SK-N-SH (cell line): ENCODE data around the gene CDCP2. TPM values are rescaled to one million over a fixed set of nuclear protein-coding genes. Genes with fewer than 3 reads are reported as not detected.

ENCODE experiments used
- CTCF ChIA-PET: fragments of 300-600, 350-600 bp; formaldehyde crosslinking; extraction: SDS; loops from one replicate; lab custom pipeline; 2021; lab: Yijun Ruan, JAX
- POLR2A ChIA-PET: fragments of 350-600 bp; sonication (Branson Sonifier 250); formaldehyde crosslinking; extraction: SDS; loops from one replicate; lab custom pipeline; 2020; ENCODE audit warnings: antibody characterized with exemption, inconsistent platforms; lab: Yijun Ruan, JAX
- DNase-seq: peaks from one replicate; pipeline ENCODE4 v3.0.0; 2012
- H2AFZ ChIP-seq: fragments of 200-600 bp; sonication (generic); 2 replicates; pipeline ENCODE4 v1.8.1; 2016; ENCODE audit warnings: antibody characterized with exemption, mild to moderate bottlenecking, low read depth
- H3F3A ChIP-seq: fragments of 200-600 bp; sonication (generic); replicated peaks from 2 replicates; pipeline ENCODE3; 2016; ENCODE audit warnings: antibody characterized with exemption, mild to moderate bottlenecking; ENCODE audit not compliant: insufficient read depth
- H3K27ac ChIP-seq, 2 experiments: fragments of 200-500 bp in 1 of 2; fragments of 200-600 bp in 1 of 2; sonication (Bioruptor generic) in 1 of 2; sonication (generic), shearing (Covaris generic) in 1 of 2; 2 replicates each; pipeline versions ENCODE4 v1.5.1 to v1.6.1; 2014 to 2016; ENCODE audit warnings: low read depth in 2 of 2, inconsistent platforms in 1 of 2, low read length in 1 of 2, mild to moderate bottlenecking in 1 of 2, mixed read lengths in 1 of 2
- H3K27me3 ChIP-seq: fragments of 200-600 bp; sonication (generic), shearing (Covaris generic); 2 replicates; pipeline ENCODE4 v1.6.1; 2016; ENCODE audit warnings: mixed run types; ENCODE audit not compliant: insufficient read depth
- H3K36me3 ChIP-seq, 2 experiments: fragments of 200-500 bp in 1 of 2; fragments of 200-600 bp in 1 of 2; sonication (Bioruptor generic) in 1 of 2; sonication (generic) in 1 of 2; replicated peaks in 1 of 2; 2 replicates each; pipeline versions ENCODE3 to v1.5.1; 2014 to 2016; ENCODE audit warnings: low read length in 1 of 2, mild to moderate bottlenecking in 1 of 2; ENCODE audit not compliant: insufficient read depth in 2 of 2, control insufficient read depth in 1 of 2
- H3K4me1 ChIP-seq, 2 experiments: fragments of 200-500 bp in 1 of 2; fragments of 200-600 bp in 1 of 2; sonication (Bioruptor generic) in 1 of 2; sonication (generic), shearing (Covaris generic) in 1 of 2; 2 replicates each; pipeline versions ENCODE4 v1.5.1 to v1.6.1; 2014 to 2016; ENCODE audit warnings: low read depth in 1 of 2, low read length in 1 of 2, mixed run types in 1 of 2; ENCODE audit not compliant: insufficient read depth in 2 of 2, control insufficient read depth in 1 of 2
- H3K4me2 ChIP-seq: fragments of 200-600 bp; sonication (generic), shearing (Covaris generic); 2 replicates; pipeline ENCODE4 v1.6.1; 2017; ENCODE audit warnings: mixed run types
- H3K4me3 ChIP-seq, 2 experiments: fragments of 200-500 bp in 1 of 2; fragments of 200-600 bp in 1 of 2; sonication (Bioruptor generic) in 1 of 2; sonication (generic), shearing (Covaris generic) in 1 of 2; 2 replicates each; pipeline versions ENCODE4 v1.5.1 to v1.8.1; 2014 to 2016; ENCODE audit warnings: low read depth in 2 of 2, inconsistent platforms in 1 of 2, low read length in 1 of 2, mild to moderate bottlenecking in 1 of 2, mixed read lengths in 1 of 2, moderate library complexity in 1 of 2
- H3K79me2 ChIP-seq: fragments of 200-600 bp; sonication (generic); 2 replicates; pipeline ENCODE4 v1.8.1; 2017; ENCODE audit warnings: mild to moderate bottlenecking; ENCODE audit not compliant: insufficient read depth
- H3K9ac ChIP-seq: fragments of 200-600 bp; sonication (generic); 2 replicates; pipeline ENCODE4 v1.6.1; 2017; ENCODE audit warnings: mixed run types
- H3K9me2 ChIP-seq: fragments of 200-600 bp; sonication (generic); 2 replicates; pipeline ENCODE4 v1.6.1; 2017; ENCODE audit warnings: mixed run types
- H3K9me3 ChIP-seq: fragments of 200-600 bp; sonication (generic); 2 replicates; pipeline ENCODE4 v1.6.1; 2017; ENCODE audit warnings: mixed run types, mild to moderate bottlenecking, moderate library complexity
- H4K20me1 ChIP-seq: fragments of 200-600 bp; sonication (generic); 2 replicates; pipeline ENCODE4 v1.6.1; 2017; ENCODE audit warnings: mild to moderate bottlenecking, mixed run types; ENCODE audit not compliant: insufficient read depth
- CHD2 ChIP-seq: fragments of 150-350 bp; IDR thresholded peaks from 2 replicates; pipeline ENCODE4 v1.6.1; 2018; ENCODE audit warnings: low read length; ENCODE audit not compliant: partially characterized antibody
- ELF1 ChIP-seq: IDR thresholded peaks from 2 replicates; pipeline ENCODE4 v1.4.0; 2012
- EP300 ChIP-seq, 2 experiments: IDR thresholded peaks; 2 replicates each; pipeline versions ENCODE4 v1.4.0 to v1.6.1; 2012; ENCODE audit warnings: borderline replicate concordance in 1 of 2, low read depth in 1 of 2, low read length in 1 of 2
- FOXJ3 ChIP-seq: sonication (generic); formaldehyde crosslinking; IDR thresholded peaks from 2 replicates; pipeline ENCODE4 v1.5.1; 2020; ENCODE audit warnings: mild to moderate bottlenecking, missing genetic modification reagents
- NFIC ChIP-seq: IDR thresholded peaks from 2 replicates; pipeline ENCODE4 v1.4.0; 2012; ENCODE audit warnings: borderline replicate concordance
- NRF1 ChIP-seq: IDR thresholded peaks from 2 replicates; pipeline ENCODE4 v1.6.1; 2012; ENCODE audit warnings: low read depth, mild to moderate bottlenecking, low read length
- RAD21 ChIP-seq: IDR thresholded peaks from 2 replicates; pipeline ENCODE4 v1.6.1; 2012; ENCODE audit warnings: mild to moderate bottlenecking, low read length
- RFX5 ChIP-seq: IDR thresholded peaks from 2 replicates; pipeline ENCODE4 v1.6.1; 2012; ENCODE audit warnings: mild to moderate bottlenecking, improper control_type of control experiment, low read length
- RXRA ChIP-seq: IDR thresholded peaks from 2 replicates; pipeline ENCODE4 v1.4.0; 2012; ENCODE audit warnings: low read depth, mild to moderate bottlenecking, borderline replicate concordance
- TAF1 ChIP-seq: IDR thresholded peaks from 2 replicates; pipeline ENCODE4 v1.6.1; 2012; ENCODE audit warnings: low read depth, mild to moderate bottlenecking, low read length, moderate library complexity, borderline replicate concordance
- TEAD4 ChIP-seq: IDR thresholded peaks from 2 replicates; pipeline ENCODE4 v1.4.0; 2012; ENCODE audit warnings: mild to moderate bottlenecking, borderline replicate concordance; ENCODE audit not compliant: insufficient read depth
- YY1 ChIP-seq: IDR thresholded peaks from 2 replicates; pipeline ENCODE4 v1.4.0; 2012; ENCODE audit warnings: low read depth, mild to moderate bottlenecking
- ZBTB33 ChIP-seq: IDR thresholded peaks from 2 replicates; pipeline ENCODE4 v1.4.0; 2012; ENCODE audit warnings: low read depth, borderline replicate concordance
- WGBS: methylation state at CpG from one replicate; pipeline ENCODE4 v1.1.6; 2017; ENCODE audit warnings: low lambda C conversion rate; 5-methylcytosine and 5-hydroxymethylcytosine counted together
- polyA plus RNA-seq, 3 experiments: library from polyadenylated mRNA; depleted of rRNA; stranded (reverse); fragments of >200 nt; gene quantifications; 2 replicates each; pipeline ENCODE4 v1.2.3, GENCODE V29; 2012
- TF ChIP-seq, protein P1 (sequence below): fragments of 150-350 bp; IDR thresholded peaks from 2 replicates; pipeline ENCODE4 v1.6.1; 2017; ENCODE audit warnings: antibody characterized with exemption, low read length, low read depth, borderline replicate concordance
- TF ChIP-seq, protein P2 (sequence below): fragments of 200-600 bp; sonication (generic); IDR thresholded peaks from 2 replicates; pipeline ENCODE4 v1.6.1; 2017; ENCODE audit warnings: antibody characterized with exemption, mild to moderate bottlenecking, moderate library complexity
- TF ChIP-seq, protein P3 (sequence below): IDR thresholded peaks from 2 replicates; pipeline ENCODE4 v1.6.1; 2012; ENCODE audit warnings: mild to moderate bottlenecking, low read depth, low read length, moderate library complexity
- TF ChIP-seq, protein P4 (sequence below): IDR thresholded peaks from 2 replicates; pipeline ENCODE4 v1.4.0; 2012; ENCODE audit warnings: low read depth, borderline replicate concordance

The CDCP2 gene
- polyA plus RNA-seq, 1 of the 3 experiments (the other 2 are of a cell fraction) = not detected

- no peak for TF ChIP-seq EP300 (IDR thresholded peaks at IDR 0.05; ENCODE audit: borderline replicate concordance in 1 of 2, low read depth in 1 of 2, low read length in 1 of 2)
- no peak for TF ChIP-seq TAF1
These were observed 53.7 kb downstream of the CDCP2 start (continued) for GRCh38 chr1:54099061-54099610.

- TF ChIP-seq RFX5 = no peak
- TF ChIP-seq RXRA = no peak
- no peak for TF ChIP-seq FOXJ3 (CRISPR knock-in tag)
- no peak for TF ChIP-seq ELF1
- TF ChIP-seq YY1 = no peak
- TF ChIP-seq, protein P1, sequence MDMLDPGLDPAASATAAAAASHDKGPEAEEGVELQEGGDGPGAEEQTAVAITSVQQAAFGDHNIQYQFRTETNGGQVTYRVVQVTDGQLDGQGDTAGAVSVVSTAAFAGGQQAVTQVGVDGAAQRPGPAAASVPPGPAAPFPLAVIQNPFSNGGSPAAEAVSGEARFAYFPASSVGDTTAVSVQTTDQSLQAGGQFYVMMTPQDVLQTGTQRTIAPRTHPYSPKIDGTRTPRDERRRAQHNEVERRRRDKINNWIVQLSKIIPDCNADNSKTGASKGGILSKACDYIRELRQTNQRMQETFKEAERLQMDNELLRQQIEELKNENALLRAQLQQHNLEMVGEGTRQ = no peak
- no peak for TF ChIP-seq NRF1
- no peak for TF ChIP-seq CHD2
- TF ChIP-seq RAD21 = no peak
- TF ChIP-seq, protein P2, sequence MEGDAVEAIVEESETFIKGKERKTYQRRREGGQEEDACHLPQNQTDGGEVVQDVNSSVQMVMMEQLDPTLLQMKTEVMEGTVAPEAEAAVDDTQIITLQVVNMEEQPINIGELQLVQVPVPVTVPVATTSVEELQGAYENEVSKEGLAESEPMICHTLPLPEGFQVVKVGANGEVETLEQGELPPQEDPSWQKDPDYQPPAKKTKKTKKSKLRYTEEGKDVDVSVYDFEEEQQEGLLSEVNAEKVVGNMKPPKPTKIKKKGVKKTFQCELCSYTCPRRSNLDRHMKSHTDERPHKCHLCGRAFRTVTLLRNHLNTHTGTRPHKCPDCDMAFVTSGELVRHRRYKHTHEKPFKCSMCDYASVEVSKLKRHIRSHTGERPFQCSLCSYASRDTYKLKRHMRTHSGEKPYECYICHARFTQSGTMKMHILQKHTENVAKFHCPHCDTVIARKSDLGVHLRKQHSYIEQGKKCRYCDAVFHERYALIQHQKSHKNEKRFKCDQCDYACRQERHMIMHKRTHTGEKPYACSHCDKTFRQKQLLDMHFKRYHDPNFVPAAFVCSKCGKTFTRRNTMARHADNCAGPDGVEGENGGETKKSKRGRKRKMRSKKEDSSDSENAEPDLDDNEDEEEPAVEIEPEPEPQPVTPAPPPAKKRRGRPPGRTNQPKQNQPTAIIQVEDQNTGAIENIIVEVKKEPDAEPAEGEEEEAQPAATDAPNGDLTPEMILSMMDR = no peak
- TF ChIP-seq, protein P3, sequence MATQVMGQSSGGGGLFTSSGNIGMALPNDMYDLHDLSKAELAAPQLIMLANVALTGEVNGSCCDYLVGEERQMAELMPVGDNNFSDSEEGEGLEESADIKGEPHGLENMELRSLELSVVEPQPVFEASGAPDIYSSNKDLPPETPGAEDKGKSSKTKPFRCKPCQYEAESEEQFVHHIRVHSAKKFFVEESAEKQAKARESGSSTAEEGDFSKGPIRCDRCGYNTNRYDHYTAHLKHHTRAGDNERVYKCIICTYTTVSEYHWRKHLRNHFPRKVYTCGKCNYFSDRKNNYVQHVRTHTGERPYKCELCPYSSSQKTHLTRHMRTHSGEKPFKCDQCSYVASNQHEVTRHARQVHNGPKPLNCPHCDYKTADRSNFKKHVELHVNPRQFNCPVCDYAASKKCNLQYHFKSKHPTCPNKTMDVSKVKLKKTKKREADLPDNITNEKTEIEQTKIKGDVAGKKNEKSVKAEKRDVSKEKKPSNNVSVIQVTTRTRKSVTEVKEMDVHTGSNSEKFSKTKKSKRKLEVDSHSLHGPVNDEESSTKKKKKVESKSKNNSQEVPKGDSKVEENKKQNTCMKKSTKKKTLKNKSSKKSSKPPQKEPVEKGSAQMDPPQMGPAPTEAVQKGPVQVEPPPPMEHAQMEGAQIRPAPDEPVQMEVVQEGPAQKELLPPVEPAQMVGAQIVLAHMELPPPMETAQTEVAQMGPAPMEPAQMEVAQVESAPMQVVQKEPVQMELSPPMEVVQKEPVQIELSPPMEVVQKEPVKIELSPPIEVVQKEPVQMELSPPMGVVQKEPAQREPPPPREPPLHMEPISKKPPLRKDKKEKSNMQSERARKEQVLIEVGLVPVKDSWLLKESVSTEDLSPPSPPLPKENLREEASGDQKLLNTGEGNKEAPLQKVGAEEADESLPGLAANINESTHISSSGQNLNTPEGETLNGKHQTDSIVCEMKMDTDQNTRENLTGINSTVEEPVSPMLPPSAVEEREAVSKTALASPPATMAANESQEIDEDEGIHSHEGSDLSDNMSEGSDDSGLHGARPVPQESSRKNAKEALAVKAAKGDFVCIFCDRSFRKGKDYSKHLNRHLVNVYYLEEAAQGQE = no peak
- TF ChIP-seq NFIC = no peak
- no peak for TF ChIP-seq ZBTB33
- no peak for TF ChIP-seq EP300 (IDR thresholded peaks at IDR 0.05; ENCODE audit: borderline replicate concordance in 1 of 2, low read depth in 1 of 2, low read length in 1 of 2)
- TF ChIP-seq TEAD4 = no peak
- TF ChIP-seq, protein P4, sequence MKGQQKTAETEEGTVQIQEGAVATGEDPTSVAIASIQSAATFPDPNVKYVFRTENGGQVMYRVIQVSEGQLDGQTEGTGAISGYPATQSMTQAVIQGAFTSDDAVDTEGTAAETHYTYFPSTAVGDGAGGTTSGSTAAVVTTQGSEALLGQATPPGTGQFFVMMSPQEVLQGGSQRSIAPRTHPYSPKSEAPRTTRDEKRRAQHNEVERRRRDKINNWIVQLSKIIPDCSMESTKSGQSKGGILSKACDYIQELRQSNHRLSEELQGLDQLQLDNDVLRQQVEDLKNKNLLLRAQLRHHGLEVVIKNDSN = no peak
- TF ChIP-seq TAF1 = no peak
- POLR2A ChIA-PET = no interaction called here
- Histone ChIP-seq H4K20me1 (no peaks in the 10 kb centered on the region), H3K4me3 (no peak overlapping the region), H3K9me2 (no peaks in the 10 kb centered on the region), H3F3A (no peaks in the 10 kb centered on the region), H3K36me3 (peaks cover 0 to 15% of the 10 kb centered on the region in 2 experiments), H2AFZ (no peak overlapping the region), H3K9ac (no peak overlapping the region), H3K9me3 (no peaks in the 10 kb centered on the region), H3K4me1 (peaks cover 0 to 16% of the 10 kb centered on the region in 2 experiments; a peak in 1 of 4 replicates), H3K27me3 (no peaks in the 10 kb centered on the region), H3K27ac (no peak overlapping the region), H3K79me2 (no peaks in the 10 kb centered on the region), H3K4me2 (no peak overlapping the region)
- DNase-seq = no peak
- 90% methylated on average over 7 of the region's 7 CpGs for WGBS
- CTCF ChIA-PET = interaction anchor here (1.9 to 3.9 kb wide), 2 partner anchors 11 to 15 kb away, joined by 5 to 17 read pairs; no protein-coding TSS in a partner anchor
These were observed 55.9 kb downstream of the CDCP2 start for GRCh38 chr1:54096877-54097240.
